DOHH2 (cell line): ENCODE results near the gene SNAP29.
"Not testable (repeated sequence)": the region's sequence is repeated elsewhere in the genome, so short reads cannot be mapped to it uniquely, and the experiment has no call there.

Source experiments
- H3F3A ChIP-seq: fragments of 200-600 bp; sonication (generic), shearing (Covaris generic); 2 replicates; pipeline ENCODE4 v1.6.0; 2016; ENCODE audit warnings: antibody characterized with exemption, mild to moderate bottlenecking; ENCODE audit not compliant: control insufficient read depth, insufficient read depth
- H3K27ac ChIP-seq: fragments of 200-600 bp; sonication (generic); 2 replicates; pipeline ENCODE4 v1.5.1; 2014; ENCODE audit warnings: low read depth, mild to moderate bottlenecking, low read length, moderate library complexity
- H3K27me3 ChIP-seq: fragments of 200-600 bp; sonication (generic); 2 replicates; pipeline ENCODE4 v1.6.1; 2014; ENCODE audit warnings: mild to moderate bottlenecking, low read length, mixed read lengths; ENCODE audit not compliant: control insufficient read depth
- H3K36me3 ChIP-seq: fragments of 200-600 bp; sonication (generic); 2 replicates; pipeline ENCODE4 v1.6.1; 2014; ENCODE audit warnings: mild to moderate bottlenecking, low read length, moderate library complexity, mixed read lengths; ENCODE audit not compliant: control insufficient read depth
- H3K4me1 ChIP-seq: fragments of 200-600 bp; sonication (generic); 2 replicates; pipeline ENCODE4 v1.6.1; 2014; ENCODE audit warnings: mild to moderate bottlenecking, low read length, mixed read lengths; ENCODE audit not compliant: control insufficient read depth
- H3K4me2 ChIP-seq: fragments of 200-600 bp; sonication (generic); 2 replicates; pipeline ENCODE4 v1.6.0; 2014; ENCODE audit warnings: mild to moderate bottlenecking, low read length, moderate library complexity
- H3K4me3 ChIP-seq: fragments of 200-600 bp; sonication (generic); 2 replicates; pipeline ENCODE4 v1.5.1; 2014; ENCODE audit warnings: mild to moderate bottlenecking, low read length, mixed read lengths
- H3K79me2 ChIP-seq: fragments of 200-600 bp; sonication (generic); 2 replicates; pipeline ENCODE4 v1.6.1; 2014; ENCODE audit warnings: mild to moderate bottlenecking, low read length, mixed read lengths; ENCODE audit not compliant: control insufficient read depth
- H3K9me2 ChIP-seq: fragments of 200-600 bp; sonication (generic); replicated peaks from 2 replicates; pipeline ENCODE4 v1.6.1; 2014; ENCODE audit warnings: mild to moderate bottlenecking, low read length, mixed read lengths; ENCODE audit not compliant: control insufficient read depth
- H3K9me3 ChIP-seq: fragments of 200-600 bp; sonication (generic); 2 replicates; pipeline ENCODE4 v1.6.1; 2014; ENCODE audit warnings: antibody characterized with exemption, low read length, mixed read lengths; ENCODE audit not compliant: control insufficient read depth, insufficient read depth
- H4K20me1 ChIP-seq: fragments of 200-600 bp; sonication (generic); 2 replicates; pipeline ENCODE4 v1.6.0; 2014; ENCODE audit warnings: low read depth, mild to moderate bottlenecking, antibody characterized with exemption, low read length, moderate library complexity; ENCODE audit not compliant: control insufficient read depth, insufficient read depth
- CTCF ChIP-seq: fragments of 200-600 bp; sonication (generic); IDR thresholded peaks from one replicate; pipeline ENCODE4 v1.5.1; 2014; ENCODE audit warnings: antibody characterized with exemption, mild to moderate bottlenecking, low read depth, low read length; ENCODE audit not compliant: poor library complexity, severe bottlenecking
- EZH2phosphoT487 ChIP-seq: fragments of 200-600 bp; sonication (generic); IDR thresholded peaks from 2 replicates; pipeline ENCODE4 v1.6.1; 2017; ENCODE audit warnings: borderline replicate concordance, mild to moderate bottlenecking, antibody characterized with exemption, low read length, moderate library complexity, mixed read lengths

SNAP29 gene

GRCh38 chr22:20927940-20928572 is 69.2 kb downstream of the SNAP29 start:
- Histone ChIP-seq H3K79me2 (peaks cover 99% of the 10 kb centered on the region), H3K4me2 (no peak overlapping the region), H3K27me3 (no peaks in the 10 kb centered on the region), H3F3A (no peaks in the 10 kb centered on the region), H3K4me3 (no peak overlapping the region), H4K20me1 (peaks cover 33% of the 10 kb centered on the region), H3K36me3 (peaks cover 37% of the 10 kb centered on the region), H3K9me2 (no peaks in the 10 kb centered on the region), H3K27ac (no peak overlapping the region), H3K9me3 (no peaks in the 10 kb centered on the region), H3K4me1 (peaks cover 30% of the 10 kb centered on the region)
- TF ChIP-seq CTCF, result no peak
- no peak for TF ChIP-seq EZH2phosphoT487

GRCh38 chr22:20928573-20928967 is 69.8 kb downstream of the SNAP29 start:
- H3K4me1 ChIP-seq, result peaks cover 29% of the 10 kb centered on the region
- TF ChIP-seq CTCF, result no peak
- TF ChIP-seq EZH2phosphoT487, result no peak
- H3K36me3 ChIP-seq, result peaks cover 38% of the 10 kb centered on the region
- no peak overlapping the region for H3K4me3 ChIP-seq
- H3K4me2 ChIP-seq, result no peak overlapping the region
- no peaks in the 10 kb centered on the region for H3K27me3 ChIP-seq
- H4K20me1 ChIP-seq, result peaks cover 33% of the 10 kb centered on the region
- H3K79me2 ChIP-seq, result peaks cover 99% of the 10 kb centered on the region
- H3K9me2 ChIP-seq, result no peaks in the 10 kb centered on the region
- H3K9me3 ChIP-seq, result no peaks in the 10 kb centered on the region
- H3K27ac ChIP-seq, result no peak overlapping the region
- H3F3A ChIP-seq, result no peaks in the 10 kb centered on the region

GRCh38 chr22:20930004-20930403 is 71.2 kb downstream of the SNAP29 start:
- Histone ChIP-seq H3K27ac (no peak overlapping the region), H3K27me3 (no peaks in the 10 kb centered on the region), H3K36me3 (peaks cover 39% of the 10 kb centered on the region), H3K4me2 (no peak overlapping the region), H3K4me1 (peaks cover 15% of the 10 kb centered on the region), H3K79me2 (peaks cover 99% of the 10 kb centered on the region), H3F3A (no peaks in the 10 kb centered on the region), H3K9me3 (no peaks in the 10 kb centered on the region), H4K20me1 (peaks cover 31% of the 10 kb centered on the region), H3K4me3 (no peak overlapping the region), H3K9me2 (no peaks in the 10 kb centered on the region)
- TF ChIP-seq CTCF (no peak), EZH2phosphoT487 (no peak)

GRCh38 chr22:20930435-20930834 is 71.6 kb downstream of the SNAP29 start:
- H3K4me3 ChIP-seq, H3K9me2 ChIP-seq, H3K27ac ChIP-seq, H3F3A ChIP-seq, H3K27me3 ChIP-seq, H3K9me3 ChIP-seq, H3K4me2 ChIP-seq: not testable (repeated sequence)
- Histone ChIP-seq H4K20me1 (peaks cover 27% of the 10 kb centered on the region), H3K79me2 (peaks cover 99% of the 10 kb centered on the region), H3K4me1 (peaks cover 11% of the 10 kb centered on the region), H3K36me3 (peaks cover 39% of the 10 kb centered on the region)
